Body of pancreas (tissue), 4 donors: ENCODE data around the gene GMCL1. TPM values are rescaled to one million over a fixed set of nuclear protein-coding genes. Genes with fewer than 3 reads are reported as not detected.

ENCODE experiments used
- ATAC-seq: fragments of 150-250 bp; one replicate; pipeline ENCODE4 v1.9.1; 2016
- DNase-seq, 4 donors: peaks; one replicate each; pipeline ENCODE4 v3.0.0-alpha.2; 2019
- H3K27ac ChIP-seq, 4 donors: fragments of 200-600 bp; sonication (generic); 1 replicate in 3 of 4; 2 replicates in 1 of 4; pipeline versions ENCODE4 v1.5.1 to v1.6.1; 2016 to 2019; ENCODE audit warnings: mild to moderate bottlenecking in 1 of 4, mixed read lengths in 1 of 4, moderate library complexity in 1 of 4
- H3K27me3 ChIP-seq, 2 donors: fragments of 200-600 bp; sonication (generic); one replicate each; pipeline ENCODE4 v1.6.0; 2016; ENCODE audit warnings: mild to moderate bottlenecking in 1 of 2
- H3K36me3 ChIP-seq, 2 donors: fragments of 200-600 bp; sonication (generic); replicated peaks in 1 of 2; 2 replicates each; pipeline ENCODE4 v1.5.1; 2016; ENCODE audit warnings: low read depth in 2 of 2; ENCODE audit not compliant: insufficient read depth in 1 of 2
- H3K4me1 ChIP-seq: fragments of 200-600 bp; sonication (generic); one replicate; pipeline ENCODE4 v1.6.0; 2016
- H3K4me3 ChIP-seq, 2 donors: fragments of 200-600 bp; sonication (generic); 1 replicate in 1 of 2; 2 replicates in 1 of 2; pipeline ENCODE4 v1.5.1; 2016 to 2019
- H3K9me3 ChIP-seq, 3 donors: fragments of 200-600 bp; sonication (generic); 1 replicate in 2 of 3; 2 replicates in 1 of 3; pipeline ENCODE4 v1.5.1; 2016
- CTCF ChIP-seq, 7 experiments: fragments of 450-650 bp in 4 of 7; fragments of 200-600 bp in 3 of 7; sonication (generic) in 3 of 7; IDR thresholded peaks; one replicate each; pipeline ENCODE4 v1.5.1; 2016 to 2019; ENCODE audit warnings: antibody characterized with exemption in 7 of 7
- POLR2A ChIP-seq, 3 donors: fragments of 450-650 bp; IDR thresholded peaks; one replicate each; pipeline ENCODE4 v1.6.1; 2016; ENCODE audit warnings: antibody characterized with exemption in 3 of 3, mild to moderate bottlenecking in 2 of 3
- WGBS, 2 donors: methylation state at CpG; one replicate each; pipeline ENCODE4 v1.1.5; 2017; 5-methylcytosine and 5-hydroxymethylcytosine counted together
- intact Hi-C: fragments of 100-400 bp; cut with DNase I; formaldehyde crosslinking; loops from one replicate; pipeline ENCODE4 v1.15.1; 2023
- small RNA-seq: library from RNA; depleted of rRNA; stranded (forward); fragments of <200 nt; gene quantifications from one replicate; pipeline ENCODE3, GENCODE V24; 2016
- total RNA-seq, 2 donors: library from RNA; depleted of rRNA; stranded (reverse); fragments of >200 nt; gene quantifications; one replicate each; pipeline ENCODE4 v1.1.0, GENCODE V29; 2016

GMCL1 gene
- total RNA-seq, 2 donors from 2014 or later, result 16.1 to 31.6 TPM

- TF ChIP-seq POLR2A (IDR thresholded peaks at IDR 0.05) (no peak), CTCF (IDR thresholded peaks at IDR 0.05) (no peak)
- H3K4me1 ChIP-seq, result peaks cover 27% of the 10 kb centered on the region
- peak overlapping the region in 2 of 4 donors; percentile 21 to 40 for H3K27ac ChIP-seq
- DNase-seq (no peak), ATAC-seq (no peak)
- H3K9me3 ChIP-seq, result no peaks in the 10 kb centered on the region
- peaks cover 0 to 4% of the 10 kb centered on the region in 2 donors for H3K36me3 ChIP-seq
- no peak overlapping the region for H3K4me3 ChIP-seq
- 26 to 68% methylated on average over 3 of the region's 3 CpGs for WGBS, 2 donors
- H3K27me3 ChIP-seq, result no peaks in the 10 kb centered on the region
- intact Hi-C loops, result no loop called here
These were observed 88.9 kb downstream of the GMCL1 start for GRCh38 chr2:69918401-69918800.

DNA sequence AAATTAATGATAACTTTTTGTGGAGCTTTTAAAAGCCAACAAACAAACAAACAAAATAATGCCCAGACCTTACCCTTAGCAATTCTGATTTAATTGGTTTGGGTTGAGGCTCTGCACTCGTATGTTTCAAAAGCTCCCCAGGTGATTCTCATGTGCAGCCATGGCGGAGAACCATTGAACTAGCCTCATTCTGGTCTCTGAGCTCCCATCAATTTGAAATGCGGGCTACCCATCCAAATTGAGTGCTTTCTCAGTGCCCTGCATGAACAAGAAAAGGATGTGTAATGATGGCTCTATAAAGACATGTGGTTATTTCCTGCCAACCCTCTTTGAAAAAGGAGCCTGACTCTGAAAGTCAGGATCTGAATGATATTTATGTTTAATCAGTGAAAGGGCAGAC, 93.7 kb downstream of the GMCL1 start:
- TF ChIP-seq POLR2A (IDR thresholded peaks at IDR 0.05) (no peak), CTCF (IDR thresholded peaks at IDR 0.05) (no peak)

DNA sequence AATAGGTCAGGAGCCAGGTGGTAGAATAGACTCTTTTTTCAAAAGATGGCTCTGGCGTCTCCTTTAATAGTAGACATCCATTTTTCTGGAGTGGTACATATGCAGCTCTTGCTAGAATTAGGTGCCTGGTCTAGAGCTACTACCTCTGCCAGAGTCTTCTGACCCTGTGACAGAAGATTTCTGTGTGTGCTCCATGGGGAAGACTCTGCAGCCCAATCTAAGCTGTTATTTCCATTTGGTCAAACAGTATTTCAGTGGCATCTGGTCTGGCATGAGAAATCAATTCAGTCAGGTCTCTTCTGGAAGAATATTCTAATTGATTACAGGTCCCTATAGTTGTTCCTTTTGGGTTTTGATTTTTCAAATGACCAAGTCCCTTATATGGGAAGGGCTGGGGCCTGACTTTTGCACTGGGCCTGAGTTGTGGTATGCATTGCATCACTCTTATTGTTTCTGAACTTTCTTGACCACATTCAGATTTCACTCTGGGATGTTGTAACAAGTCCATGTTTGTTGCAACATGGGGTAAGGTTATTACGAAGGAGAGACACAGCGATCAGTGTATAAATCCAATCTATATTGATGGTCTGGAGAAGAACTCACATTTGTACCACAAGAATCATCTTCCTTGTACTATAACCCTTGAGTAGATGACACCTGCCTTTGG, 97.5 kb downstream of the GMCL1 start:
- Histone ChIP-seq H3K9me3 (no peaks in the 10 kb centered on the region), H3K4me1 (no peaks in the 10 kb centered on the region), H3K4me3 (no peak overlapping the region), H3K36me3 (peaks cover 0 to 5% of the 10 kb centered on the region in 2 donors), H3K27ac (no peak overlapping the region), H3K27me3 (no peaks in the 10 kb centered on the region)
- intact Hi-C loops, result loop anchor here (10.0 kb wide), 1 partner anchor 138 kb away; no protein-coding TSS in a partner anchor
- TF ChIP-seq CTCF (IDR thresholded peaks at IDR 0.05), result no peak
- TF ChIP-seq POLR2A (IDR thresholded peaks at IDR 0.05), result no peak
- no peak for ATAC-seq
- 45 to 95% methylated on average over 3 of the region's 3 CpGs for WGBS, 2 donors
- DNase-seq, result no peak

More for the DNA sequence above, 93.7 kb downstream of the GMCL1 start:
- no peak overlapping the region for H3K27ac ChIP-seq
- no peaks in the 10 kb centered on the region for H3K9me3 ChIP-seq
- intact Hi-C loops, result loop anchor here (10.0 kb wide), 1 partner anchor 142 kb away; no protein-coding TSS in a partner anchor
- DNase-seq (no peak), ATAC-seq (no peak)
- H3K36me3 ChIP-seq, result peaks cover 0 to 6% of the 10 kb centered on the region in 2 donors
- no peaks in the 10 kb centered on the region for H3K27me3 ChIP-seq
- H3K4me1 ChIP-seq, result peaks cover 3% of the 10 kb centered on the region
- no peak overlapping the region for H3K4me3 ChIP-seq
- 95% methylated on average over 3 of the region's 3 CpGs for WGBS, 2 donors

Small RNA genes within 50 kb of the gene (small RNA-seq; reads per million reads assigned to genes)
- not detected for gene RPL23AP92

Other genes starting within 250 kb of the GMCL1 start
- gene AAK1, start 185.9 kb upstream of the GMCL1 start, total RNA-seq, result 10 to 100 TPM; 44.6 to 60.0 TPM
- gene ANXA4, start 87.5 kb upstream of the GMCL1 start, total RNA-seq, result 100 to 1,000 TPM; 382 to 399 TPM
- 10 to 100 TPM; 28.0 to 34.0 TPM for gene SNRNP27, start 64.3 kb downstream of the GMCL1 start, total RNA-seq
- 1 to 10 TPM; 3.6 to 4.6 TPM for gene MXD1, start 85.4 kb downstream of the GMCL1 start, total RNA-seq
- gene ASPRV1, start 132.0 kb downstream of the GMCL1 start, total RNA-seq, result under 1 TPM in 1 of 2 donors, not detected in 1; 0.33 TPM